ENCODE data around the gene RIMS3.
A peak's percentile ranks its signal among the peaks of the same experiment; 100 is the strongest.

RIMS3 gene

DNA sequence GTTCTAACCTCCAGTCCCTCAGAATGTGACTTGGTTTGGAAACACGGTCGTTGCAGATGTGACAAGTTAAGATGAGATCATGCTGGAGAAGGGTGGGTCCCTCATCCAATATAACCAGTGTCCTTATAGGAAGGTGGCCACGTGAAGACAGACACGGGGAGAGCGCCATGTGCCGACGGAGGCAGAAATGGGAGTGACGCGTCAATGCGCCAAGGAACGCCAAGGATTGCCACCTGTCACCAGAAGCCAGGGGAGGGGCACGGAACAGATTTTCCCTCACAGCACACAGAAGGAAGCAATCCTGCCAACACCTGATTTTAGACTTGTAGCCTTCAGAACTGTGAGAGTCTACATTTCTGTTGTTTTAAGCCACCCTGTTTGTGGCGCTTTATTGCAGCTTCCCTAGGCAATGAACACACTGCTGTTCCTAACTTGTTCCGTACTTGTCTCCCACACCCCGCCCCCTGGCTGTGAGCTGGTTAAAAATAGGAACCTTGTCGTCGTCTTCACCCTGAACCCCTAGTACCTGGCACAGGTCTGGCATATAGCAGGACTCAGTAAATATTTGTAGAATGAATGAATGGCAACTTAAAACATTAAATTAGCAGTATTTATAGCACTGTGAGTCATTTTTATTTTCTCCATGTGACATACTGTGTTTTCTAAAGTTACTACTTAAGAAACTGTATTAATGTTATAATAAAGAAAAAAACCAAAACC, 14.2 kb downstream of the RIMS3 start:
- Histone ChIP-seq H3K36me3 (ENCODE audit: control insufficient read depth, insufficient read depth, low read length, severe bottlenecking) (no peaks in the 10 kb centered on the region), H3K4me1 (ENCODE audit: control insufficient read depth, insufficient read depth, low read length) (peaks cover 3% of the 10 kb centered on the region), H3K9ac (ENCODE audit: low read length) (no peak overlapping the region), H3K4me3 (ENCODE audit: low read length) (no peak overlapping the region), H3K9me3 (ENCODE audit: control insufficient read depth, low read length) (no peaks in the 10 kb centered on the region), H3K27me3 (replicated peaks; ENCODE audit: control insufficient read depth, insufficient read depth, low read length) (peaks cover 59% of the 10 kb centered on the region)
- no peak for DNase-seq (ENCODE audit: low read depth)

DNA sequence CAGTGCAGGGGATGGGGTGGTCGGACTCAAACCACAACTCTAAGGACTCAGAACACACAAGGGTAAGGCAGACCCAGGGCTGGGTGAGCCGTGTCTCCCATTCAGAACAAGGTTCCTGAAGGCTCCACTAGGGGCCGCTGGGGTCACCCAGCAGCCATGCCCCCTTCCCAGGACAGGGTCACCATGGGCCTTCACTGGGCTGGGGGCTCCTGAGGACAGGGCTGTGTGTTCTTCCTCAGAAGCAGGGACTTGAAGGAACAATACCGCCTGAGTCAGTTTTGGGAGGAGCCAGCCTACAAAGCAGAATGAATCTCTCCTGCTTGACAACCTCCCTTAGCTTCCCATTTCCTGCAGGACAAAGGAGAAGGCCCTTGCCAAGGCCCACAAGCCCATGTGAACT, 15.4 kb downstream of the RIMS3 start:
- DNase-seq (ENCODE audit: low read depth) = no peak

DNA sequence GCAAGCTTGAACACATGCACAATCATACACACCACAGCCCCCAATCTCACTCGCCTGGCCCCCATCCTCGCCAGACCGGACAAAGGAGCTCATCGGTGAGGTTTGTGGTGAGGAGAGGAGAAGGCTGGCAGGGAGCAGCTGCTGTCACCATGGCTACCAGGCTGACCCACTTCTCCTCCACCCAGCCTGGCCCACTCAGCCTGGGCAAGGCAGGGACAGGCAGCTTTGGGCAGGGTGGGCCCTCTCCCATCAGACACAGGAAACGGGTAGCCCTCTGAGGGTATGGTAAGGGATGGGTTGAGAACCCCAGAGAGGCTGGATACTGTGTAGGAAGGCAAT, 15.9 kb downstream of the RIMS3 start:
- no peak for DNase-seq (ENCODE audit: low read depth)
- H3K9me3 ChIP-seq (ENCODE audit: control insufficient read depth, low read length) = no peaks in the 10 kb centered on the region
- H3K4me1 ChIP-seq (ENCODE audit: control insufficient read depth, insufficient read depth, low read length) = peaks cover 5% of the 10 kb centered on the region
- no peak overlapping the region for H3K4me3 ChIP-seq (ENCODE audit: low read length)
- H3K27me3 ChIP-seq (replicated peaks; ENCODE audit: control insufficient read depth, insufficient read depth, low read length) = peaks cover 49% of the 10 kb centered on the region
- no peaks in the 10 kb centered on the region for H3K36me3 ChIP-seq (ENCODE audit: control insufficient read depth, insufficient read depth, low read length, severe bottlenecking)
- no peak overlapping the region for H3K9ac ChIP-seq (ENCODE audit: low read length)

More for the DNA sequence above, 15.4 kb downstream of the RIMS3 start:
- Histone ChIP-seq H3K27me3 (replicated peaks; ENCODE audit: control insufficient read depth, insufficient read depth, low read length) (peaks cover 54% of the 10 kb centered on the region), H3K4me1 (ENCODE audit: control insufficient read depth, insufficient read depth, low read length) (peaks cover 5% of the 10 kb centered on the region), H3K9me3 (ENCODE audit: control insufficient read depth, low read length) (no peaks in the 10 kb centered on the region), H3K9ac (ENCODE audit: low read length) (no peak overlapping the region), H3K4me3 (ENCODE audit: low read length) (no peak overlapping the region), H3K36me3 (ENCODE audit: control insufficient read depth, insufficient read depth, low read length, severe bottlenecking) (no peaks in the 10 kb centered on the region)

- peaks cover 5% of the 10 kb centered on the region for H3K4me1 ChIP-seq (ENCODE audit: control insufficient read depth, insufficient read depth, low read length)
- no peak for DNase-seq (ENCODE audit: low read depth)
- no peak overlapping the region for H3K4me3 ChIP-seq (ENCODE audit: low read length)
- no peak overlapping the region for H3K9ac ChIP-seq (ENCODE audit: low read length)
- H3K9me3 ChIP-seq (ENCODE audit: control insufficient read depth, low read length) = no peaks in the 10 kb centered on the region
- peaks cover 44% of the 10 kb centered on the region for H3K27me3 ChIP-seq (replicated peaks; ENCODE audit: control insufficient read depth, insufficient read depth, low read length)
- H3K36me3 ChIP-seq (ENCODE audit: control insufficient read depth, insufficient read depth, low read length, severe bottlenecking) = no peaks in the 10 kb centered on the region
Measured at GRCh38 chr1:40648928-40649591, 16.4 kb downstream of the RIMS3 start.

- H3K36me3 ChIP-seq (ENCODE audit: control insufficient read depth, insufficient read depth, low read length, severe bottlenecking) = no peaks in the 10 kb centered on the region
- H3K4me1 ChIP-seq (ENCODE audit: control insufficient read depth, insufficient read depth, low read length) = peaks cover 5% of the 10 kb centered on the region
- peaks cover 38% of the 10 kb centered on the region for H3K27me3 ChIP-seq (replicated peaks; ENCODE audit: control insufficient read depth, insufficient read depth, low read length)
- DNase-seq (ENCODE audit: low read depth) = no peak
- no peaks in the 10 kb centered on the region for H3K9me3 ChIP-seq (ENCODE audit: control insufficient read depth, low read length)
- no peak overlapping the region for H3K9ac ChIP-seq (ENCODE audit: low read length)
- H3K4me3 ChIP-seq (ENCODE audit: low read length) = no peak overlapping the region
Measured at GRCh38 chr1:40648200-40648599, 17.3 kb downstream of the RIMS3 start.

- Histone ChIP-seq H3K4me3 (ENCODE audit: low read length) (no peak overlapping the region), H3K4me1 (ENCODE audit: control insufficient read depth, insufficient read depth, low read length) (peaks cover 5% of the 10 kb centered on the region), H3K9ac (ENCODE audit: low read length) (no peak overlapping the region), H3K9me3 (ENCODE audit: control insufficient read depth, low read length) (no peaks in the 10 kb centered on the region), H3K27me3 (replicated peaks; ENCODE audit: control insufficient read depth, insufficient read depth, low read length) (peaks cover 24% of the 10 kb centered on the region), H3K36me3 (ENCODE audit: control insufficient read depth, insufficient read depth, low read length, severe bottlenecking) (no peaks in the 10 kb centered on the region)
- peak; percentile 11 for DNase-seq (ENCODE audit: low read depth)
Measured at GRCh38 chr1:40646315-40646714, 19.2 kb downstream of the RIMS3 start.

- no peak overlapping the region for H3K9ac ChIP-seq (ENCODE audit: low read length)
- no peaks in the 10 kb centered on the region for H3K36me3 ChIP-seq (ENCODE audit: control insufficient read depth, insufficient read depth, low read length, severe bottlenecking)
- no peaks in the 10 kb centered on the region for H3K9me3 ChIP-seq (ENCODE audit: control insufficient read depth, low read length)
- no peak for DNase-seq (ENCODE audit: low read depth)
- H3K27me3 ChIP-seq (replicated peaks; ENCODE audit: control insufficient read depth, insufficient read depth, low read length) = peaks cover 19% of the 10 kb centered on the region
- no peak overlapping the region for H3K4me3 ChIP-seq (ENCODE audit: low read length)
- peaks cover 5% of the 10 kb centered on the region for H3K4me1 ChIP-seq (ENCODE audit: control insufficient read depth, insufficient read depth, low read length)
Measured at GRCh38 chr1:40645118-40645680, 20.3 kb downstream of the RIMS3 start.

DNA sequence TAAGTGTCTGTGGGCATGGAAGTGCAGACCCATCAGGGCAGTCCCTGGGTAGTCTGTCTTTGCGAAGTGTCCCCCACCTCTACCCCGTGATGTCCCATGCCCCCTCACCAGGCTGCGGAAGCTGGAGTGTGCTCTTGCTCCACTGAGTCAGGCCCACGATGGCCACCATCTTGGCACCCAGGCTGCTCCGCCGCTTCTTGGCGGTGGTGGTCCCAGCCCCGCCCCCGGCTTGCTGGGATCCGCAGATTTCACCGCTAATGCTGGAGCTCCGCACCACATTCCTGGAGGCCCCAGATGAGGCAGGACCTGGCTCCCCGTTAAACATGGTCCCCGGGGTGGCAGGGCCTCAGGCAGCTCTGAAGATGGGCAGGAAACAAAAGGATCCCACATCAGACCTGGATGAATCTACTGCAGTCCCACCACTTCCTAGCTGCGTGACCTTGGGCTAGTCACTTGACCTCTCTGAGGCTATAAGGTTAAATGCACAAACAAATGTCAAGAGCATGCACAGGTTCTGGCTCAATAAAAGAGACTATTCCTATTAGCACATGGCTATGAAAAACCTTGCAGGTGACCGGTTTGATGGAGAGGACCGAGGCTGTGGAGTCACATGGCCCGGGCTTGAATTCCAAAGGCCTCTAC, 23.8 kb downstream of the RIMS3 start:
- H3K27me3 ChIP-seq (replicated peaks; ENCODE audit: control insufficient read depth, insufficient read depth, low read length) = peaks cover 25% of the 10 kb centered on the region
- no peak for DNase-seq (ENCODE audit: low read depth)
- no peak overlapping the region for H3K4me3 ChIP-seq (ENCODE audit: low read length)
- H3K9ac ChIP-seq (ENCODE audit: low read length) = no peak overlapping the region
- H3K4me1 ChIP-seq (ENCODE audit: control insufficient read depth, insufficient read depth, low read length) = peaks cover 5% of the 10 kb centered on the region
- no peaks in the 10 kb centered on the region for H3K36me3 ChIP-seq (ENCODE audit: control insufficient read depth, insufficient read depth, low read length, severe bottlenecking)
- no peaks in the 10 kb centered on the region for H3K9me3 ChIP-seq (ENCODE audit: control insufficient read depth, low read length)

DNA sequence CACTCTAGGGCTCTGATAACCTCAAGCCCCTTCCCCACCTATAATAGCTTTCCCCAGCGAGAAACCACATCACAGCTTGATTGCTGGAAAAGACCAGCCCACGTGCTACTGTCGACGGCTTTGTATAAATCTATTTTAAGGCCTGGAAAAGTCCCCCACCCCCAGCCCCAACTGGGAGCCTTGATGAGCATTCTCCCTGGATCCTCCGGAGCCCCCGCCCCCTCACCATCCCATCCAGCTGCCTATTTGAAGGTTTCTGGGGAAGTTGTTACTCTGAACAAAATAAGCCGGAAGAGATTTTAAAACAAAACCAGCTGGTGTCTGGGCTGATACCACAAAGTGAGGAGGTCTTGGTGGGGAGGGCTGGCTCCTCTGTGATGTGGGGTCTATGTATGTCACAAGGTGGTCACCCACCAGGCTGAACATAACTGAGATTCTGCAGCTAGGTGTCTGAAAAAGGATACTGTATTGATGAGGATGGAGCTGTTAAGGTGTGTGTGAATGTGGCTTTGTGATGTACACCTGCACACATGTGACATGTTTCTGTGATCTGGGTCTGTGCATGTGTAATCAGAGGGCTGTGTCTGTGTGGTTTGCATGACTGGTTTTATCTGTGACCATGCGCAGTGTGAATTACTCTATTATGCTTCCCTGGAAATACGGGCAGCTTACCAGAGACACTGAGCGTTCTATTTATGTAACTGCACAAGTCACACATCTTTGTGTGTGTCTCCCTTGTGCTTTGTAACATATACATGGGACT, 25.0 kb downstream of the RIMS3 start:
- Histone ChIP-seq H3K36me3 (ENCODE audit: control insufficient read depth, insufficient read depth, low read length, severe bottlenecking) (no peaks in the 10 kb centered on the region), H3K4me3 (ENCODE audit: low read length) (no peak overlapping the region), H3K9me3 (ENCODE audit: control insufficient read depth, low read length) (no peaks in the 10 kb centered on the region), H3K27me3 (replicated peaks; ENCODE audit: control insufficient read depth, insufficient read depth, low read length) (peaks cover 30% of the 10 kb centered on the region), H3K4me1 (ENCODE audit: control insufficient read depth, insufficient read depth, low read length) (no peaks in the 10 kb centered on the region), H3K9ac (ENCODE audit: low read length) (no peak overlapping the region)
- DNase-seq (ENCODE audit: low read depth) = no peak

GRCh38 chr1:40638097-40639036, 27.1 kb downstream of the RIMS3 start:
- no peak overlapping the region for H3K9ac ChIP-seq (ENCODE audit: low read length)
- peak; percentile 9 for DNase-seq (ENCODE audit: low read depth)
- H3K4me3 ChIP-seq (ENCODE audit: low read length) = no peak overlapping the region
- H3K36me3 ChIP-seq (ENCODE audit: control insufficient read depth, insufficient read depth, low read length, severe bottlenecking) = no peaks in the 10 kb centered on the region
- H3K27me3 ChIP-seq (replicated peaks; ENCODE audit: control insufficient read depth, insufficient read depth, low read length) = peaks cover 30% of the 10 kb centered on the region
- peaks cover 5% of the 10 kb centered on the region for H3K4me1 ChIP-seq (ENCODE audit: control insufficient read depth, insufficient read depth, low read length)
- H3K9me3 ChIP-seq (ENCODE audit: control insufficient read depth, low read length) = no peaks in the 10 kb centered on the region

All from adipocyte (in vitro differentiated cells).